Testis (tissue), 3 donors: Measurements from ENCODE around the gene FBXO34. TPM values are rescaled to one million over a fixed set of nuclear protein-coding genes. Genes with fewer than 3 reads are reported as not detected.

Experiments used
- DNase-seq: peaks from one replicate; pipeline ENCODE4 v3.0.0-alpha.2; 2019
- H3K27ac ChIP-seq, 2 donors: fragments of 200-600 bp; sonication (generic); one replicate each; pipeline ENCODE4 v1.5.1; 2019
- H3K27me3 ChIP-seq: fragments of 200-600 bp; sonication (generic); one replicate; pipeline ENCODE4 v1.5.1; 2019
- H3K36me3 ChIP-seq: fragments of 200-600 bp; sonication (generic); one replicate; pipeline ENCODE4 v1.5.1; 2017; ENCODE audit warnings: low read depth; ENCODE audit errors: missing control alignments
- H3K4me1 ChIP-seq: fragments of 200-600 bp; sonication (generic); one replicate; pipeline ENCODE4 v1.5.1; 2019
- H3K4me3 ChIP-seq, 2 donors: fragments of 200-600 bp; sonication (generic); one replicate each; pipeline ENCODE4 v1.5.1; 2017 to 2019
- H3K9me3 ChIP-seq: fragments of 200-600 bp; sonication (generic); one replicate; pipeline ENCODE4 v1.5.1; 2017
- POLR2A ChIP-seq: fragments of 450-650 bp; IDR thresholded peaks from one replicate; pipeline ENCODE4 v1.6.1; 2017; ENCODE audit warnings: antibody characterized with exemption, mild to moderate bottlenecking, moderate library complexity
- WGBS, 2 donors: methylation state at CpG; one replicate each; pipeline ENCODE4 v1.1.5; 2018; 5-methylcytosine and 5-hydroxymethylcytosine counted together
- intact Hi-C: fragments of 100-400 bp; cut with DNase I; formaldehyde crosslinking; loops from one replicate; pipeline ENCODE4 v1.15.1; 2023; ENCODE audit warnings: low total_unique reads
- polyA plus RNA-seq: library from polyadenylated mRNA; stranded (reverse); fragments of 350-450 nt; fragmentation: Illumina TruSeq; extraction: RNeasy Lipid Tissue Mini Kit (QIAGEN cat#74804); gene quantifications from one replicate; pipeline ENCODE4 v1.2.3, GENCODE V29; 2014; ENCODE audit warnings: low read depth, low replicate concordance; ENCODE audit not compliant: insufficient read depth
- total RNA-seq, 2 donors: library from RNA; depleted of rRNA; stranded (reverse); fragments of >200 nt; gene quantifications; one replicate each; pipeline ENCODE4 v1.2.3, GENCODE V29; 2016
- TF ChIP-seq, protein P1 (sequence below), 3 experiments: fragments of 450-650 bp in 2 of 3; fragments of 200-600 bp in 1 of 3; sonication (generic) in 1 of 3; IDR thresholded peaks; one replicate each; pipeline ENCODE4 v1.5.1; 2016 to 2019; ENCODE audit warnings: antibody characterized with exemption in 3 of 3, mild to moderate bottlenecking in 2 of 3, moderate library complexity in 1 of 3

Gene FBXO34
- total and polyA plus RNA-seq, 3 donors from 2014 or later, result 62.1 to 91.7 (median 84.4) TPM

DNA sequence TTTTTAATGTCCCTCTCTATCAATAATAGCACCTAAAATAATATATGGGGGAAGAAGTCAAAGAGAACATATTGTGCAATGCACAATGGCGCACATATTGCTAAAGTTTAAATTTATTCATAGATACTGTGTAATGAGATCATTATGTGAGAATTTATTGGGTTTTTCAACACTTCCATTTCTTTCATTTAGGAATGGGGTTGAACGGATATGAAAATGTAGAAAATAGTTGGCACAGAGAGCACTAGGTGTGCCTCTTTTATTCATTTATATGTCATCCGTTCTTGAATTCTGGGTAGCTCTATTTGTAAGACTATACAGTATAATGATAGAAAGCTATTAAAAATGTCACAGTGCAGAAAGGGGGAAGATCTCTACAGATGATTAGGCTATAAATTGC, 76.5 kb downstream of the FBXO34 start:
- intact Hi-C loops, result no loop called here
- no peak for TF ChIP-seq POLR2A
- TF ChIP-seq, protein P1, sequence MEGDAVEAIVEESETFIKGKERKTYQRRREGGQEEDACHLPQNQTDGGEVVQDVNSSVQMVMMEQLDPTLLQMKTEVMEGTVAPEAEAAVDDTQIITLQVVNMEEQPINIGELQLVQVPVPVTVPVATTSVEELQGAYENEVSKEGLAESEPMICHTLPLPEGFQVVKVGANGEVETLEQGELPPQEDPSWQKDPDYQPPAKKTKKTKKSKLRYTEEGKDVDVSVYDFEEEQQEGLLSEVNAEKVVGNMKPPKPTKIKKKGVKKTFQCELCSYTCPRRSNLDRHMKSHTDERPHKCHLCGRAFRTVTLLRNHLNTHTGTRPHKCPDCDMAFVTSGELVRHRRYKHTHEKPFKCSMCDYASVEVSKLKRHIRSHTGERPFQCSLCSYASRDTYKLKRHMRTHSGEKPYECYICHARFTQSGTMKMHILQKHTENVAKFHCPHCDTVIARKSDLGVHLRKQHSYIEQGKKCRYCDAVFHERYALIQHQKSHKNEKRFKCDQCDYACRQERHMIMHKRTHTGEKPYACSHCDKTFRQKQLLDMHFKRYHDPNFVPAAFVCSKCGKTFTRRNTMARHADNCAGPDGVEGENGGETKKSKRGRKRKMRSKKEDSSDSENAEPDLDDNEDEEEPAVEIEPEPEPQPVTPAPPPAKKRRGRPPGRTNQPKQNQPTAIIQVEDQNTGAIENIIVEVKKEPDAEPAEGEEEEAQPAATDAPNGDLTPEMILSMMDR (IDR thresholded peaks at IDR 0.05), result no peak
- Histone ChIP-seq H3K4me3 (no peak overlapping the region), H3K27me3 (no peaks in the 10 kb centered on the region), H3K4me1 (peaks cover 9% of the 10 kb centered on the region), H3K9me3 (no peaks in the 10 kb centered on the region), H3K27ac (no peak overlapping the region), H3K36me3 (no peaks in the 10 kb centered on the region)
- DNase-seq, result no peak
- 81 to 86% methylated on average over 3 of the region's 3 CpGs for WGBS, 2 donors

GRCh38 chr14:55348766-55349453, 77.7 kb downstream of the FBXO34 start:
- WGBS, 2 donors, result 60 to 67% methylated on average over 4 of the region's 4 CpGs
- H3K4me3 ChIP-seq, result no peak overlapping the region
- H3K9me3 ChIP-seq, result no peaks in the 10 kb centered on the region
- H3K4me1 ChIP-seq, result peaks cover 9% of the 10 kb centered on the region
- DNase-seq, result no peak
- intact Hi-C loops, result no loop called here
- H3K27ac ChIP-seq, result no peak overlapping the region
- TF ChIP-seq, protein P1 (IDR thresholded peaks at IDR 0.05), result no peak
- TF ChIP-seq POLR2A, result no peak
- no peaks in the 10 kb centered on the region for H3K36me3 ChIP-seq
- H3K27me3 ChIP-seq, result no peaks in the 10 kb centered on the region

DNA sequence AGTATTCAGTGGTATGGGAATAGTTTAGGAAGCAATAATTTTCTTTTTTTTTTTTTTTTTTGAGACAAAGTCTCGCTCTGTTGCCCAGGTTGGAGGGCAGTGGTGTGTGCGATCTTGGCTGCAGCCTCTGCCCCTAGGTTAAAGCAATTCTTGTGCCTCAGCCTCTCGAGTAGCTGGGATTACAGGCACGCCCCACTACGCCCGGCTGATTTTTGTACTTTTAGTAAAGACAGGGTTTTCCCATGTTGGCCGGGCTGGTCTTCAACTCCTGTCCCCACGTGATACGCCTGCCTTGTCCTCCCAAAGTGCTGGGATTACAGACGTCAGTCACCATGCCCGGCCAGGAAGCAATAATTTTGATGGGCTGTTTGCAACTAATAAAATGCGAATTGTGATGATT, 78.3 kb downstream of the FBXO34 start:
- intact Hi-C loops, result no loop called here
- Histone ChIP-seq H3K36me3 (no peaks in the 10 kb centered on the region), H3K27me3 (no peaks in the 10 kb centered on the region), H3K27ac (no peak overlapping the region), H3K4me3 (no peak overlapping the region), H3K9me3 (no peaks in the 10 kb centered on the region), H3K4me1 (peaks cover 9% of the 10 kb centered on the region)
- WGBS, 2 donors, result 88 to 90% methylated on average over 12 of the region's 12 CpGs
- no peak for TF ChIP-seq POLR2A
- TF ChIP-seq, protein P1 (IDR thresholded peaks at IDR 0.05), result no peak
- DNase-seq, result no peak

GRCh38 chr14:55350461-55350860, 79.2 kb downstream of the FBXO34 start:
- Histone ChIP-seq H3K27me3 (no peaks in the 10 kb centered on the region), H3K9me3 (no peaks in the 10 kb centered on the region), H3K4me3 (no peak overlapping the region), H3K27ac (no peak overlapping the region), H3K36me3 (no peaks in the 10 kb centered on the region), H3K4me1 (peaks cover 9% of the 10 kb centered on the region)
- no peak for TF ChIP-seq POLR2A
- TF ChIP-seq, protein P1 (IDR thresholded peaks at IDR 0.05), result no peak
- DNase-seq, result no peak
- WGBS, 2 donors, result 94 to 97% methylated on average over 4 of the region's 4 CpGs
- intact Hi-C loops, result no loop called here

- WGBS, 2 donors, result 88 to 89% methylated on average over 9 of the region's 9 CpGs
- no peak for DNase-seq
- intact Hi-C loops, result no loop called here
Observed at GRCh38 chr14:55351111-55351510, 79.9 kb downstream of the FBXO34 start.

More at GRCh38 chr14:55351111-55351510, 79.9 kb downstream of the FBXO34 start:
- H3K9me3 ChIP-seq, result no peaks in the 10 kb centered on the region
- no peaks in the 10 kb centered on the region for H3K36me3 ChIP-seq
- peaks cover 9% of the 10 kb centered on the region for H3K4me1 ChIP-seq
- no peaks in the 10 kb centered on the region for H3K27me3 ChIP-seq
- H3K27ac ChIP-seq, result no peak overlapping the region
- TF ChIP-seq POLR2A, result no peak
- TF ChIP-seq, protein P1 (IDR thresholded peaks at IDR 0.05), result no peak
- H3K4me3 ChIP-seq, result no peak overlapping the region
